ENCODE data around the gene GFPT2. TPM values are rescaled to one million over a fixed set of nuclear protein-coding genes. Genes with fewer than 3 reads are reported as not detected.

The GFPT2 gene
- total and polyA plus RNA-seq, 2 experiments from 2014 or later: 45.2 to 75.3 TPM

DNA sequence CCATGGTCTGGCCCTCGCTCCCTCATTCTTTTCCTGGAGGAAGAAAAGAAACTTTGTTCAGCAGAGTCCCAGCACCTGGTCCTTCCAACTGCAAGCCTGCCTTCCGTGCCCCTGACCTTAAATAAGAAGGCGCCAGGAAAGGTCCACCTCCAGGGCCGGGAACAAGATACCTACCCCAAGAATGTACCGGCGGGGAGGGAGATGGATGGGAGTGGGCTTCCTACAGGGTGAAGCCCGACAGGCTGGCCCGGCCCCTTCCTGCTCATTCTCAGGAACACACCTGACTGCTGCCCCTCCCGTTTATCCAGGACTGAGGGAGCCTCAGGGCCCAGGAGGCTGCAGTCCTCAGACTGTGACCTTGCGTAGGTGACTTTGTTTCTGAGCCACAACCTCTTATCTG lies 27.3 kb upstream of the GFPT2 start:
- Histone ChIP-seq H3K9me3 (ENCODE audit: low read depth) (no peaks in the 10 kb centered on the region), H3F3A (ENCODE audit: insufficient read depth) (no peaks in the 10 kb centered on the region), H3K27me3 (replicated peaks; ENCODE audit: insufficient read depth) (0 out of 2 replicates have a peak, but pooled peaks cover 7% of the 10 kb centered on the region), H3K9me2 (ENCODE audit: insufficient read depth) (no peaks in the 10 kb centered on the region), H2AFZ (no peak overlapping the region), H4K20me1 (ENCODE audit: insufficient read depth) (no peaks in the 10 kb centered on the region), H3K79me2 (ENCODE audit: insufficient read depth) (no peaks in the 10 kb centered on the region), H3K4me2 (ENCODE audit: unreplicated experiment) (no peak overlapping the region), H3K4me3 (no peak overlapping the region), H3K9ac (no peak overlapping the region), H3K27ac (no peak overlapping the region), H3K4me1 (ENCODE audit: insufficient read depth) (no peaks in the 10 kb centered on the region), H3K36me3 (ENCODE audit: low read depth) (no peaks in the 10 kb centered on the region)
- DNase-seq: no peak
- TF ChIP-seq EZH2phosphoT487 (IDR thresholded peaks at IDR 0.05; ENCODE audit: insufficient read depth, low read depth) (no peak), EZH2 (IDR thresholded peaks at IDR 0.05; ENCODE audit: insufficient read depth, poor library complexity, severe bottlenecking) (no peak)
- WGBS, 2 experiments (ENCODE audit: low coverage in 1 of 2, low lambda C conversion rate in 2 of 2, missing lambda C conversion rate in 2 of 2): 58 to 59% methylated on average over 10 of the region's 10 CpGs
- in situ Hi-C loops (cut with MboI): no loop called here

DNA sequence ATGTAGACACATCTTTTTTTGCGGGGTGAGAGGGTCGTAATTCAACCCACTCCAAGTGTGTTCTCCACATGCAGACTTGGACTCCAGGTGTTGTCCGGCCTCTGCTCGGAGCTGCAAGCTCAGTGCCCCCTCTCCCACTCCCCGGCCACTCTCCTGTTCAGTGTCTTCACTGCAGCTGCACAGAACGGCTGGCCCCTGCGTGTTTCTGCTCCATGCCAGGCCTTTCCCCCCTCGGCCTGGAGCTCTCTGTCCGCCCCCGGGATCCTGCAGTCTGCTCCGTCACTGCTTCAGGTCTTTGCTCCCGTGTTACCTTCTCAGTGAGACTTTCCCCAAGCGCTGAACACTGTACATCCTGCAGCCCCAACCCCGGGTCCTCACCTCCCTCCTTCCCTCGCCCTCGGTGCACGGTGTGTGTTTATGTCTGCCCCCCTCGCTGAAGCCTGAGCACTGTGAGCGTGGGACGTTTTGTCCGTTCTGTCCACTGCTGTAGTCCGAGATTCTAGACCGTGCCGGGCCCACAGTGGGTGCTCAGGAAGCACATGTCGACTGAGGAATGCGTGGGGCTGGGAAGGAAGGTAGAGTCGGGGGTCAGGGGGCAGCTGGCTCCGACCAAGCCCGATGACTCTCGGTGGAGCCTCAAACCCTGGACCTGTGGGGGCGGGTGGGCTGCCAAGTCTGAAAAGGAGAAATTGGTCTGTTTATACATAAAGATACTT lies 26.4 kb upstream of the GFPT2 start:
- no peaks in the 10 kb centered on the region for H3K4me1 ChIP-seq (ENCODE audit: insufficient read depth)
- no peaks in the 10 kb centered on the region for H4K20me1 ChIP-seq (ENCODE audit: insufficient read depth)
- in situ Hi-C loops (cut with MboI): no loop called here
- H3K36me3 ChIP-seq (ENCODE audit: low read depth): no peaks in the 10 kb centered on the region
- 70 to 73% methylated on average over 31 of the region's 31 CpGs for WGBS, 2 experiments (ENCODE audit: low coverage in 1 of 2, low lambda C conversion rate in 2 of 2, missing lambda C conversion rate in 2 of 2)
- no peaks in the 10 kb centered on the region for H3F3A ChIP-seq (ENCODE audit: insufficient read depth)
- no peak for TF ChIP-seq EZH2 (IDR thresholded peaks at IDR 0.05; ENCODE audit: insufficient read depth, poor library complexity, severe bottlenecking)
- TF ChIP-seq EZH2phosphoT487 (IDR thresholded peaks at IDR 0.05; ENCODE audit: insufficient read depth, low read depth): no peak
- no peak overlapping the region for H3K4me3 ChIP-seq
- H2AFZ ChIP-seq: no peak overlapping the region
- H3K79me2 ChIP-seq (ENCODE audit: insufficient read depth): no peaks in the 10 kb centered on the region
- H3K4me2 ChIP-seq (ENCODE audit: unreplicated experiment): no peak overlapping the region
- no peak overlapping the region for H3K27ac ChIP-seq
- no peak overlapping the region for H3K9ac ChIP-seq
- no peak for DNase-seq
- 0 out of 2 replicates have a peak, but pooled peaks cover 7% of the 10 kb centered on the region for H3K27me3 ChIP-seq (replicated peaks; ENCODE audit: insufficient read depth)
- no peaks in the 10 kb centered on the region for H3K9me3 ChIP-seq (ENCODE audit: low read depth)
- no peaks in the 10 kb centered on the region for H3K9me2 ChIP-seq (ENCODE audit: insufficient read depth)

DNA sequence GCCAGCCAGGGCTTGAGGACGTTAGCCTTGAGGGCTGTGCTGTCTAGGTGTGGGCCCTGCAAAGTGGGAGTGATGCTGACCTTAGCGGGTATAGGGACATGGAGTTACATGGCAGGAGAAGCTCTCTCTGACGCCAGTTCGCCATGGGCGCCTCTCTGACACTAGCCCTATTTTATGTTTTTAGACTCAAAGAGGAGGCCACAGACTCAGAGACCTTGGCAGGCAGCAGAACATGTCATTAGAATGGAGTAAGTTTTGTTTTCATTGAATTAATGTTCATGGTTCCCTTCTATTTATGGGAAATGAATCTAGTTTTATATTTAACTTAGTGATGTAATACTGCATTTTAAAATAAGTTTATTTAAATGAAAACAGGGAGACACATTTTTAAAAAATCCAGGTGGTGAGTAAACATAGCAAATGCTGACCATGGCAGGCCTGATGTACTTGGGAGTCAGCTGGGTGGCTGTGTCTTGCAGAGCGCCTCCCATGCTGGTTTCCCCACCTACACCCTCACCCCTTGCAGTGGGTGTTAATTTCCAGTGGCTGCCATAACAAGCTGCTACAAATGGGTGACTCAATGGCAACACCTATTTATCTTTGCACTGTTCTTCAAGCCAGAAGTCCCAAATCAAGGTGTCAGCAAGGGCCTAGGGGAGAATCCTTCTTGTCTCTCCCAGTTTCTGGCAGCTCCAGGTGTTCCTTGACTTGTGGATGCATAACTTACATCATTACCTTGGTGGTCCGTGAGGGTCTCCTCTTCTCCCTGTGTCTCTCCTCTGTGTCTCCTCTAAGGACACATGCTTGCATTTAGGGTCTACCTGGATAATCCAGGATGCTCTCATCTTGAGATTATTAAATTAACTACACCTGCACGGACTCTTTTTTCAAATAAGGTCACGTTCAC lies 25.6 kb upstream of the GFPT2 start:
- in situ Hi-C loops (cut with MboI): no loop called here
- Histone ChIP-seq H4K20me1 (ENCODE audit: insufficient read depth) (no peaks in the 10 kb centered on the region), H3K9me3 (ENCODE audit: low read depth) (no peaks in the 10 kb centered on the region), H3K79me2 (ENCODE audit: insufficient read depth) (no peaks in the 10 kb centered on the region), H2AFZ (no peak overlapping the region), H3K4me2 (ENCODE audit: unreplicated experiment) (no peak overlapping the region), H3K4me3 (no peak overlapping the region), H3K27me3 (replicated peaks; ENCODE audit: insufficient read depth) (0 out of 2 replicates have a peak, but pooled peaks cover 7% of the 10 kb centered on the region), H3K9me2 (ENCODE audit: insufficient read depth) (no peaks in the 10 kb centered on the region), H3K9ac (no peak overlapping the region), H3K27ac (no peak overlapping the region), H3K4me1 (ENCODE audit: insufficient read depth) (no peaks in the 10 kb centered on the region), H3K36me3 (ENCODE audit: low read depth) (no peaks in the 10 kb centered on the region), H3F3A (ENCODE audit: insufficient read depth) (no peaks in the 10 kb centered on the region)
- no peak for TF ChIP-seq EZH2phosphoT487 (IDR thresholded peaks at IDR 0.05; ENCODE audit: insufficient read depth, low read depth)
- TF ChIP-seq EZH2 (IDR thresholded peaks at IDR 0.05; ENCODE audit: insufficient read depth, poor library complexity, severe bottlenecking): no peak
- no peak for DNase-seq
- WGBS, 2 experiments (ENCODE audit: low coverage in 1 of 2, low lambda C conversion rate in 2 of 2, missing lambda C conversion rate in 2 of 2): 67 to 68% methylated on average over 9 of the region's 9 CpGs

DNA sequence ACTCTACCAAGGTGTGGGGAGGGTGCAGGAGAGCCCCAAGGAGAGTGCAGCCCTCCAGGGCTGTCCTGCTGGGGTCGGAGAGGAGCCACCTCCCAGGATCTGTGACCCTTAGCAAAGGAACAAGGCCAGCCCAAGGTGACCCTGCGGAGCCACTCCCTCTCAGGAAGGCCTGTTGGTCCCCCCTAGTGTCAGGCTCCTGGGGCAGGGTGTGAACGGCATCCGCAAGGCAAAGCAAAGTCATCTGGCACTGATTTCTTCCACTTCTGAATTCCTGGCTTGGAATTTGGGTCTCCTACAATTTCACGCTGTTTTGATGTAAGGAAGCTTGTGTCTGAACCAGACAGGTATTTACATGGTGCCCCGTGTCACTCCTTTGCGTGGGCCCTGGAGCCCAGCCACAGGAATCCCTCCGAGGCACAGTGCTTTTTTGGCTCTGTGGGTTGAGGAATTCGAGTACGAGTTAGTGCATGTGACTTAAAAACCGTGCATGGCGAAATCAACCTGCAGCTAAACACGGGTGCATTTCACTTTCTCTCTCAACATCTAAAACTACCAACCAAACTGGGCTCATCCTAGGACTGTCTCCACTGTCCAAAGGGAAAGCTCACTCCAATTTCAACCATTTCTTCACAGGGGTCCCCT lies 24.5 kb upstream of the GFPT2 start:
- Histone ChIP-seq H3K4me2 (ENCODE audit: unreplicated experiment) (no peak overlapping the region), H3K9ac (no peak overlapping the region), H3K79me2 (ENCODE audit: insufficient read depth) (no peaks in the 10 kb centered on the region), H3K36me3 (ENCODE audit: low read depth) (no peaks in the 10 kb centered on the region), H4K20me1 (ENCODE audit: insufficient read depth) (no peaks in the 10 kb centered on the region), H3K27me3 (replicated peaks; ENCODE audit: insufficient read depth) (0 out of 2 replicates have a peak, but pooled peaks cover 7% of the 10 kb centered on the region), H3K4me3 (no peak overlapping the region), H3K9me3 (ENCODE audit: low read depth) (no peaks in the 10 kb centered on the region), H3K4me1 (ENCODE audit: insufficient read depth) (no peaks in the 10 kb centered on the region), H2AFZ (no peak overlapping the region), H3F3A (ENCODE audit: insufficient read depth) (no peaks in the 10 kb centered on the region), H3K27ac (no peak overlapping the region), H3K9me2 (ENCODE audit: insufficient read depth) (no peaks in the 10 kb centered on the region)
- TF ChIP-seq EZH2phosphoT487 (IDR thresholded peaks at IDR 0.05; ENCODE audit: insufficient read depth, low read depth): no peak
- no peak for TF ChIP-seq EZH2 (IDR thresholded peaks at IDR 0.05; ENCODE audit: insufficient read depth, poor library complexity, severe bottlenecking)
- no peak for DNase-seq
- WGBS, 2 experiments (ENCODE audit: low coverage in 1 of 2, low lambda C conversion rate in 2 of 2, missing lambda C conversion rate in 2 of 2): 64 to 66% methylated on average over 13 of the region's 13 CpGs
- in situ Hi-C loops (cut with MboI): no loop called here
